HG02938 (cell line): ENCODE results near the gene TEKT5.
"Not testable (repeated sequence)": the region's sequence is repeated elsewhere in the genome, so short reads cannot be mapped to it uniquely, and the experiment has no call there.

Experiments used
- ATAC-seq: cut with Tn5 transposase; IDR thresholded peaks from one replicate; pipeline ENCODE4 v1.9.1; 2021; ENCODE audit warnings: mild to moderate bottlenecking, moderate library complexity; ENCODE audit not compliant: unreplicated experiment

TEKT5 gene

DNA sequence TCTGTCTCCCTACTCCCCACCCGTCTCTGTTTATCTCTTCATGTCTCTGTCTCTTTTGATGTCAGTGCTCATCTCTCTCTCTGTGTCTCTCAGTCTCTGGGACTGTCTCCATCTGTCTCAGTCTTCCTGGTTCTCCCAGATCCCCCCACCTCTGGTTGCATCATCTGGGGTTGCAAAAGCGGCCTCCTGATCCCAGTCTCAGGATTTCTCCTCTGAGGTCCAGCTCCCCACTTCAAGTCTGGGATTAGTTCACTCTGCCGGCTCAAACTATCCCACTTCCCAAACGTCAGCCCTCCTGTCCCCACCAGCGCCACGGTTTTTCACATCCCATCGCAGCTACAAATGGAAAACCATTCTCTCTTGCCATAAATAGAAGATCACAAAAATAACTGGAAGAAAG is 9.0 kb downstream of the TEKT5 start:
- ATAC-seq, result no peak

GRCh38 chr16:10684511-10685151 is 10.1 kb downstream of the TEKT5 start:
- ATAC-seq, result no peak

DNA sequence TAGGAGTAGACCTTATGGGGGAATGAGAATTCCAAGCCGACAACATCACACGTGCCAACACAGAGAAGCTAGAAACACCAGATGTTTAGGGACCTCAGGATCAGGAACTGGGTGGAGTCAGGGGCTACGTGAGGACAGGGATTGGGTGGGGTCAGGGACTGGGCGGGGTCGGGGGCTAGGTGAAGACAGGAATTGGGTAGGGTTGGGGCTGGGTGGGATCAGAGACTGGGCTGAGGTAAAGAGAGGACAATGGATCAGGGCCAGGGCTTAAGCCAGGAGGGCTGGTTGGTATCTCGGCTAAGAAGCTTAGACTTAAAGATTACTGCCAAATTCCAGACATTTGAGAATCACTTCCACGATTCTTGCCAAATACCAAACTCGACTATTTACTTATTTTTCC is 11.6 kb downstream of the TEKT5 start:
- ATAC-seq, result no peak

- no peak for ATAC-seq
These were observed 12.1 kb downstream of the TEKT5 start for GRCh38 chr16:10682604-10683003.

DNA sequence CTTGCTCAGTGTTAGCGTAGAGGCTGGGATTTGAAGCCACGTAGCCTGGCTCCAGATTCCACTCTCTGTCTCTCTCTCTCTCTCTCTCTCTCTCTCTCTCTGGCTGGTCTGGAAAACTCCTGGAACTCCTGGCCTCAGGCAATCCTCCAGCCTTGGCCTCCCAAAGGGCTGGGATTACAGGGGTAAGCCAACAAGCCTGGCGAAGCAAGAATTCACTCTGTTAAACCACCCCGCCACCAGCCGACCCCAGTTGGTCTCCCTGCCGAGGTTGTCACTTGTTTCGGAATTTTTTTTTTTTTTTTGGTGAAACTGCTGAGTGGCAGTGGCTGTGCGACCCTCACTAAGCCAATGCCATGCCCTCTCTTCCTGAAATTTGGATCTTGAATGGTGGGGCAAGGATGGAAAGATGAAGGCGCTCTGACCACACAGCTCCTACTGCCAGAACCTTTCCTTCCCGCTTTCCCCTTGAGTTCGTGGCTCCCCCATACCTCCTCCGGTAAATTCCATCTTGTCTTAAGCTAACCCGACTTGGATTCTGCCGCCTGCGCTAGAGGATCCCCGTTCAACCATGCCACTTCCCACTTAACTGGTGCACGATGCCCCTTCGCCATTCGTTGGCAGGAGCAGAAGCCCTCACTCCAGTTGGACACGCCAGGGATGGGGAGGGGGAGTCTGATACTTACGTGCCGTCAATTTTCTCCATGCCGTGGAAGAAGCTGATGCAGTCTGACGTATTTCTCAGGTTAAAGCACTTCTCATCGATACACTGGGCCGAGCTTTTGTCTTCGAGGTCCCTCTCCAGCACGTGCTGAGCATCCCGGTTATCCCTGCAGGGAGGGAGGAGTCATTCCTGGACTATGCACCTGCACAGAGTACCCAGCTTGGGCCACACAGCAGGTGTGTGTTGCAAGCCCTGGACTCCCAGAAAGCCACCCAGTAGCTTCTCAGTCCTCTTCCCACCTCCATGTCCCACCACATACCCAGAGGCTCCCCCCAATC is 13.1 kb downstream of the TEKT5 start:
- no peak for ATAC-seq

- ATAC-seq, result no peak
These were observed 14.8 kb downstream of the TEKT5 start for GRCh38 chr16:10679921-10680320.

DNA sequence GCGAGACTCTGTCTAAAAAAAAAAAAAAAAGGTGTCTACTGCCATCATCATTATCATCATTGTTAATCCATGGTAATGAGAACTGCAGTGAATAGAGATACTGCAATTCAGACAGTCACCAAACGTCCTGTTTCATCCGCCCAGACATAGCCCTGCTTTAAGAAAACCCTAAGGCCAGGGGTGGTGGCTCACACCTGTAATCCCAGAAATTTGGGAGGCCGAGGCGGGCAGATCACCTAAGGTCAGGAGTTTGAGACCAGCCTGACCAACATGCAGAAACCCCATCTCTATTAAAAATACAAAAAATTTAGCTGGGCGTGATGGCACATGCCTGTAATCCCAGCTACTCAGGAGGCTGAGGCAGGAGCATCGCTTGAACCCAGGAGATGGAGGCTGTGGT is 15.3 kb downstream of the TEKT5 start:
- ATAC-seq, result not testable (repeated sequence)

DNA sequence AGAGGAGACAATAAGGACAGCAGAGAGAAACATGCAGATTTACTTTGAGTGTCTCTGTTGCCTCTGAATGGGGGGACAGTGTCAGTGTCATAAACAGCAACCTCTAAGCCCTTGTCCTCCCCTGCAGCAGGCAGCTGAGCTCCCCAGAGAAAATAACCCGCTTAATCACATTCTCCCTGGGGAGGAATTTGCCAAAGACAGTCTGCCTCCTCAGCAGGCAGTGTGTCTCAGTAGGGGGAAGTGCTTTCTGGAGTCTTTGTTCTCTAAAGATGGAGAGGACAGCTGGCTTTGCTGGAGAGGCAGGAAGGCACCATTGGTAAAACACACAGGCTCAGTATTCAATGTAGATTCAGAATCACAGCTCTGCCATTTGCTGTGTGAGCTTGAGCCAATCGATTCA is 16.1 kb downstream of the TEKT5 start:
- ATAC-seq, result no peak

- ATAC-seq, result no peak
These were observed 18.4 kb downstream of the TEKT5 start for GRCh38 chr16:10676284-10676683.

DNA sequence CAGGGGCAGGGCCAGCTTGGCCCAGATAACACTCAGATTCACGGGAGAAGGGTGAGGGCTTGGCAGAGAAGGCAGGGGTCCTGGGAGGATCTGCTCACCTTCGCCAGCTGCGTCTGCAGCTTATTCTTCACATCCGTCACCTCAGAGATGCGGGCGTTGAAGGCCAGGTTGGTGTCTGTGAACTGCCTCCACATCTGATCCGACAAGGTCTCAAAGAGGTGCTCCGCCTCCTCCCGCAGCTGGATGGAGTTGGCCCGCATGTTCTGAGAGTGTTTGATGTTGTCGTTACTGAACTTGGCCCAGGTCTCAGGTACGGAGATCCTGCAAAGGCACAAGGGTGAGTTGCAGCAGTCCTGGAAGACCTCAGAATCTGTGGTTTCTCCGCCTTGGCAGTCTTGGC is 18.9 kb downstream of the TEKT5 start:
- no peak for ATAC-seq

DNA sequence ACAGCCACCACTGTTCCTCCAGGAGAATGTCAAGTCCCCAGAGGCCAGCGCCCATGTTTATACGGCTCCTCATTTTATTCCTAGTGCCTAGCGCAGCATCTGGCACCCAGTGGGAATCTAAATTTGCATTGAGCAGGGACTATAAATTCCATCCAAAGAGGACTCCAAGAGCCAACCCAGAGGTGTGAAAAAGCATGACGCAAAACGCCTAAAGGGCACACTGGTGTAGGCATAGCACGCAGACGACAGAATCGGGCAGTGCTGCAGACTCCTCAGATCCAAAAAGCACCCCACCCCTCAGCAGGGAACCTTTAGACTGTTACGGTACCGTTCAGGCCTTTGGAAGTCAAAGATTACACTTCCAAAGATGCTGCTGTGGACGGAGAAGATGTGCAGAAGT is 19.5 kb downstream of the TEKT5 start:
- ATAC-seq, result no peak

DNA sequence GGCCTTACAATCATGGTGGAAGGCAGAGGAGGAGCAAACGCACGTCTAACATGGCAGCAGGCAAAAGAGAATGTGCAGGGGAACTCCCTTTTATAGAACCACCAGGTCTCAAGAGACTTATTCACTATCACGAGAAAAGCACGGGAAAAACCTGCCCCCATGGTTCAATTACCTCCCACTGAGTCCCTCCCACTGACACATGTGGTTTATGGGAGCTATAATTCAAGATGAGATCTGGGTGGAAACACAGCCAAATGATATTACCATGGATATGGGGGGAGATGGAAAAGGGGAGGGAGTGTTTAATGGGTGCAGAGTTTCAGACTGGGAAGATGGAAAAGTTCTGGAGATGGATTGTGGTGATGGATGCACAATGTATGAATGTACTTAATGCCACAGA is 23.0 kb downstream of the TEKT5 start:
- no peak for ATAC-seq

GRCh38 chr16:10669791-10670190 is 24.9 kb downstream of the TEKT5 start:
- ATAC-seq, result no peak

GRCh38 chr16:10668322-10669045 is 26.2 kb downstream of the TEKT5 start:
- no peak for ATAC-seq

DNA sequence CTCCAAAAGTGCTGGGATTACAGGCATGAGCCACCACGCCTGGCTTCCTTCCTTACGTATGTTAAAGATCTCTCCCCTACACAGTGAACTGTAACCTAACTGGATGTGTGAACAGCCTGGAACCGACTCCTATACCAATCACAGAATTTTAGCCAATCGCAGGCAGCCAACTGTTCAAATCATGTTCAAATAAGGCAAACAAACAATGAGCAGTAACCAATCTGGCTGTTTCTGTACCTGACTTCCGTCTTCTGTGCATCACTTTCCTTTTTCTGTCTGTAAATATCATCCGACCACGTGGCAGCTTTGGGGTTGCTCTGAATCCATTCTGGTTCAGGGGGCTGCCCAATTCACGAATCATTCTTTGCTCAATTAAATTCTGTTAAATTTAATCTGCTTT is 27.5 kb downstream of the TEKT5 start:
- no peak for ATAC-seq

GRCh38 chr16:10666291-10666690 is 28.4 kb downstream of the TEKT5 start:
- ATAC-seq, result no peak

DNA sequence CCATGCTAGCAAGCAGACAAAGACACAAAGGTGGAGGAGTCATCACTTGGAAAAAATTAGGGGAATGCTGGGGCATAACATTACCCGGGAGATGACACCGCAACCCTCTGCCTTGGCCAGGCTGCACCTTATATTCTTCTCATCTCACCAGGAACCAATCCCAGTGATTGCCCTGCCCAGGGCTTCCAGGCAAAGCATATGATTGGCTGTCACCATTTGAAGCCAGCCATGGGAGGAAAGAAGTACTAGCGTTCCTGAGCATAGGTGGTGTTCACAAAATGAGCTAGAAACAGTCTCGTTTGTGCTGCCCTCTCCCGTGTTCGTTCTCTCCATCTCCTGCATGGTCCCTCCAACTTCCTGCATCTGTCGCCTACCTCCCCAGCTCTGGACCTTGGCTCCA is 29.6 kb downstream of the TEKT5 start:
- ATAC-seq, result no peak

DNA sequence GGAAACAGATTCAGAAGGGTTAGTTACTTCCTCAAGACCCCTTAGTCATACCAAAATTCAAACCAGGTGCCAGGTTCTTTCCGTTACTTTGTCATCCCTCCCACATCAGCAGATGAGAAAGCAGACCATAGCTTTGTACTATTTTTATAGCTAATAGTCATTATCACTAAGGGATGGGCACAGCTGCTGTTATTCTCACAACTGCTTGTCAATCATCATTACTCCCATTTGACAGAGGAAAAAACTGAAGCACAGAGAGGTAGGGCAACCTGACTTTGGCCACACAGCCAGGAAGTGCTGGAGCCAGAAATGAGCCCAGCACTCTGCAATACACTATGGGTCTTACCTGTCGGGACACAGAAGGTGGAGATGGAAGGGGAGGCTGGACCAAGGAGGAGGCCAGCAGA is 30.0 kb downstream of the TEKT5 start:
- ATAC-seq, result no peak

DNA sequence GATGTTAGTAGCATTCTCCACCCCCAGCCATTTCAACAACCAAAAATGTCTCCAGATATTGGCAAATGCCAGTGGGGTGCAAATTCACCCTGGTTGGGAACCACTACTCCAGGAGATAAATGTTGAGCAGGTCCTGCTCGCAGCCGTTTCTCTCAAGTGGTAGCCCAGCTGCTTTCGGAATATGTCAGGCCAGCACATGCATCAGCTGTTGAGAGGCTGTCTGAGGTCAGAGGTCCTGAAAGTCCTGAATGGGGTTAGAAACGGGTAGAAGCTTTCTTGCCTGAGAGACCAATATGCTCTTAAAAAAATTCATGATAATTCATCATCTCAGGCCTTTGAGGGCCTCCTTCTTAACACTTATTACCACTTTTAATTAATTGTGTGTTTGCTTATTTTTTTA is 31.0 kb downstream of the TEKT5 start:
- no peak for ATAC-seq

- ATAC-seq, result no peak
These were observed 31.6 kb downstream of the TEKT5 start for GRCh38 chr16:10663146-10663545.

DNA sequence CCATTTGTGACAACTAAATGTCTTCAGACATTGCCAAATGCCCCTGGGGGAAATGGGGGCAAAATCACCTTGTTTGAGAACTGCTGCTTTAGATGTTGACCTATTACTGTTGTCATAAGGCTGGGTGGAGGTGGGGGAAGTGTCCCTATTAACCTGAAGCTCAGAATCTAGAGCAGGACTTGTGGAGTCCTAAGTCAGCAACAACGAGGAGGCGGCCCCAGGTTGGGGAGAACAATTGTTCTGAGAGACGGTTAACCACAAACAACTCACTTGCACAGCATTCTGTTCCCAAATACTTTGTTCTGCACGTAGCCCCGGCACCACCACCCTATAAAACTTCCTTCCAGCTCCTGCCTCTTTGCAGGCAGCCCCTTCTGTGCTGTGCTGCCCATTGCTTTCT is 32.5 kb downstream of the TEKT5 start:
- ATAC-seq, result no peak

GRCh38 chr16:10661737-10662136 is 33.0 kb downstream of the TEKT5 start:
- ATAC-seq, result no peak
